ENCODE results near the gene PCDHB11. TPM values are rescaled to one million over a fixed set of nuclear protein-coding genes. Genes with fewer than 3 reads are reported as not detected.

PCDHB11 gene
- total RNA-seq, 2 donors from 2014 or later: 2.6 to 4.7 TPM

GRCh38 chr5:141250576-141250975 lies 51.1 kb downstream of the PCDHB11 start:
- Mint-ChIP-seq H3K27me3 (ENCODE audit: insufficient read depth) (no peaks in the 10 kb centered on the region), H3K9me3 (peaks cover 87% of the 10 kb centered on the region), H3K4me3 (no peak overlapping the region), H3K27ac (no peak overlapping the region), H3K36me3 (ENCODE audit: low read depth) (peaks cover 52% of the 10 kb centered on the region), H3K4me1 (no peaks in the 10 kb centered on the region)
- no peak overlapping the region for H3K9ac ChIP-seq (ENCODE audit: extremely low read depth, low read length, poor library complexity, severe bottlenecking)
- DNase-seq: no peak
- no peaks in the 10 kb centered on the region for H3K4me1 ChIP-seq (ENCODE audit: control insufficient read depth, insufficient read depth, low read length)
- TF ChIP-seq CTCF (conservative IDR thresholded peaks at IDR 0.05): no peak
- no peaks in the 10 kb centered on the region for H3K36me3 ChIP-seq (ENCODE audit: control insufficient read depth, insufficient read depth, low read length)
- H3K4me3 ChIP-seq (ENCODE audit: low read length): no peak overlapping the region
- no peak overlapping the region for H3K27ac ChIP-seq (ENCODE audit: low read depth, low read length)
- H3K27me3 ChIP-seq (ENCODE audit: control insufficient read depth, insufficient read depth, low read length, poor library complexity, severe bottlenecking): no peaks in the 10 kb centered on the region
- H3K9me3 ChIP-seq (ENCODE audit: control insufficient read depth, low read length): peaks cover 76% of the 10 kb centered on the region

Other genes with a start within 250 kb of the PCDHB11 start
- 1 to 10 TPM in 1 of 2 donors, under 1 TPM in 1; 0.49 to 2.4 TPM for gene PCDHAC2, start 233.2 kb upstream of the PCDHB11 start, total RNA-seq
- under 1 TPM in 1 of 2 donors, not detected in 1; 0.04 TPM for gene PCDHB1, start 148.3 kb upstream of the PCDHB11 start, total RNA-seq
- 10 to 100 TPM; 28.4 to 32.1 TPM for gene PCDHB2, start 105.0 kb upstream of the PCDHB11 start, total RNA-seq
- gene PCDHB3, start 99.2 kb upstream of the PCDHB11 start, total RNA-seq: 10 to 100 TPM in 1 of 2 donors, 1 to 10 TPM in 1; 4.3 to 17.7 TPM
- 1 to 10 TPM; 1.7 to 3.3 TPM for gene PCDHB4, start 77.8 kb upstream of the PCDHB11 start, total RNA-seq
- gene PCDHB5, start 64.4 kb upstream of the PCDHB11 start, total RNA-seq: 10 to 100 TPM in 1 of 2 donors, 1 to 10 TPM in 1; 2.4 to 43.5 TPM
- 1 to 10 TPM in 1 of 2 donors, under 1 TPM in 1; 0.66 to 2.0 TPM for gene PCDHB6, start 49.6 kb upstream of the PCDHB11 start, total RNA-seq
- under 1 TPM; 0.42 to 0.75 TPM for gene PCDHB7, start 27.0 kb upstream of the PCDHB11 start, total RNA-seq
- 1 to 10 TPM in 1 of 2 donors, under 1 TPM in 1; 0.71 to 3.6 TPM for gene PCDHB8, start 21.8 kb upstream of the PCDHB11 start, total RNA-seq
- gene PCDHB16, start 17.2 kb upstream of the PCDHB11 start, total RNA-seq: 10 to 100 TPM in 1 of 2 donors, 1 to 10 TPM in 1; 9.7 to 14.8 TPM
- 1 to 10 TPM; 3.2 to 5.1 TPM for gene PCDHB9, start 12.5 kb upstream of the PCDHB11 start, total RNA-seq
- 1 to 10 TPM; 2.9 to 3.5 TPM for gene PCDHB10, start 7.3 kb upstream of the PCDHB11 start, total RNA-seq
- 1 to 10 TPM; 1.6 to 5.0 TPM for gene PCDHB12, start 9.1 kb downstream of the PCDHB11 start, total RNA-seq
- gene PCDHB13, start 14.3 kb downstream of the PCDHB11 start, total RNA-seq: 1 to 10 TPM; 1.8 to 3.3 TPM
- gene PCDHB14, start 23.7 kb downstream of the PCDHB11 start, total RNA-seq: 1 to 10 TPM; 2.6 to 2.8 TPM
- 1 to 10 TPM; 3.7 to 9.8 TPM for gene PCDHB15, start 45.8 kb downstream of the PCDHB11 start, total RNA-seq
- gene SLC25A2, start 104.4 kb downstream of the PCDHB11 start, total RNA-seq: under 1 TPM; 0.55 to 0.68 TPM
- 10 to 100 TPM; 85.4 to 99.0 TPM for gene TAF7, start 121.2 kb downstream of the PCDHB11 start, total RNA-seq
- 1 to 10 TPM in 1 of 2 donors, under 1 TPM in 1; 0.38 to 2.2 TPM for gene PCDHGA1, start 130.9 kb downstream of the PCDHB11 start, total RNA-seq
- gene PCDHGA2, start 139.1 kb downstream of the PCDHB11 start, total RNA-seq: 1 to 10 TPM in 1 of 2 donors, under 1 TPM in 1; 0.09 to 2.0 TPM
- 1 to 10 TPM in 1 of 2 donors, not detected in 1; 4.3 TPM for gene PCDHGA3, start 144.2 kb downstream of the PCDHB11 start, total RNA-seq
- 1 to 10 TPM; 1.4 to 6.6 TPM for gene PCDHGB1, start 150.5 kb downstream of the PCDHB11 start, total RNA-seq
- gene PCDHGA4, start 155.4 kb downstream of the PCDHB11 start, total RNA-seq: 1 to 10 TPM in 1 of 2 donors, under 1 TPM in 1; 0.86 to 5.0 TPM
- 1 to 10 TPM; 1.6 to 5.2 TPM for gene PCDHGB2, start 160.4 kb downstream of the PCDHB11 start, total RNA-seq
- 1 to 10 TPM in 1 of 2 donors, under 1 TPM in 1; 0.51 to 3.0 TPM for gene PCDHGA5, start 164.5 kb downstream of the PCDHB11 start, total RNA-seq
- 1 to 10 TPM in 1 of 2 donors, under 1 TPM in 1; 0.40 to 4.6 TPM for gene PCDHGB3, start 170.6 kb downstream of the PCDHB11 start, total RNA-seq
- 1 to 10 TPM in 1 of 2 donors, under 1 TPM in 1; 0.55 to 3.8 TPM for gene PCDHGA6, start 174.3 kb downstream of the PCDHB11 start, total RNA-seq
- gene PCDHGA7, start 183.1 kb downstream of the PCDHB11 start, total RNA-seq: 1 to 10 TPM in 1 of 2 donors, under 1 TPM in 1; 0.40 to 1.9 TPM
- 10 to 100 TPM; 10.7 to 13.9 TPM for gene PCDHGB4, start 188.1 kb downstream of the PCDHB11 start, total RNA-seq
- 1 to 10 TPM; 1.1 to 3.0 TPM for gene PCDHGA8, start 193.0 kb downstream of the PCDHB11 start, total RNA-seq
- 10 to 100 TPM in 1 of 2 donors, 1 to 10 TPM in 1; 1.3 to 17.3 TPM for gene PCDHGB5, start 198.3 kb downstream of the PCDHB11 start, total RNA-seq
- gene PCDHGA9, start 203.2 kb downstream of the PCDHB11 start, total RNA-seq: 1 to 10 TPM in 1 of 2 donors, under 1 TPM in 1; 0.89 to 7.3 TPM
- 10 to 100 TPM in 1 of 2 donors, 1 to 10 TPM in 1; 8.3 to 10.8 TPM for gene PCDHGB6, start 208.4 kb downstream of the PCDHB11 start, total RNA-seq
- gene PCDHGA10, start 213.4 kb downstream of the PCDHB11 start, total RNA-seq: 10 to 100 TPM in 1 of 2 donors, 1 to 10 TPM in 1; 3.2 to 20.7 TPM
- gene PCDHGB7, start 218.1 kb downstream of the PCDHB11 start, total RNA-seq: 10 to 100 TPM; 15.3 to 19.3 TPM
- gene PCDHGA11, start 221.4 kb downstream of the PCDHB11 start, total RNA-seq: 10 to 100 TPM in 1 of 2 donors, 1 to 10 TPM in 1; 8.5 to 10.6 TPM
- 1 to 10 TPM; 1.4 to 4.1 TPM for gene PCDHGA12, start 230.9 kb downstream of the PCDHB11 start, total RNA-seq

Data from endodermal cell (in vitro differentiated cells).